Panc1 (cell line): ENCODE measurements around the gene KCNJ14.

Experiments used
- CTCF ChIP-seq: fragments of 450-650 bp; IDR thresholded peaks from 2 replicates; pipeline ENCODE4 v1.5.1; 2017; ENCODE audit warnings: mild to moderate bottlenecking
- POLR2AphosphoS5 ChIP-seq: IDR thresholded peaks from 2 replicates; pipeline ENCODE4 v1.6.1; 2012; ENCODE audit warnings: mild to moderate bottlenecking, low read depth, low read length, moderate library complexity
- SIN3A ChIP-seq: IDR thresholded peaks from 2 replicates; pipeline ENCODE4 v1.6.1; 2012; ENCODE audit warnings: low read depth, mild to moderate bottlenecking, low read length, moderate library complexity, borderline replicate concordance; ENCODE audit not compliant: insufficient read depth
- TCF7L2 ChIP-seq: IDR thresholded peaks from 2 replicates; pipeline ENCODE4 v1.6.1; 2011; ENCODE audit warnings: mild to moderate bottlenecking, low read depth, low read length, inconsistent platforms
- TF ChIP-seq, protein P1 (sequence below), 2 experiments: IDR thresholded peaks; 2 replicates each; pipeline ENCODE4 v1.6.1; 2011 to 2012; ENCODE audit warnings: low read depth in 2 of 2, control low read depth in 1 of 2, low read length in 1 of 2, mild to moderate bottlenecking in 1 of 2, moderate library complexity in 1 of 2; ENCODE audit not compliant: insufficient read depth in 1 of 2

DNA sequence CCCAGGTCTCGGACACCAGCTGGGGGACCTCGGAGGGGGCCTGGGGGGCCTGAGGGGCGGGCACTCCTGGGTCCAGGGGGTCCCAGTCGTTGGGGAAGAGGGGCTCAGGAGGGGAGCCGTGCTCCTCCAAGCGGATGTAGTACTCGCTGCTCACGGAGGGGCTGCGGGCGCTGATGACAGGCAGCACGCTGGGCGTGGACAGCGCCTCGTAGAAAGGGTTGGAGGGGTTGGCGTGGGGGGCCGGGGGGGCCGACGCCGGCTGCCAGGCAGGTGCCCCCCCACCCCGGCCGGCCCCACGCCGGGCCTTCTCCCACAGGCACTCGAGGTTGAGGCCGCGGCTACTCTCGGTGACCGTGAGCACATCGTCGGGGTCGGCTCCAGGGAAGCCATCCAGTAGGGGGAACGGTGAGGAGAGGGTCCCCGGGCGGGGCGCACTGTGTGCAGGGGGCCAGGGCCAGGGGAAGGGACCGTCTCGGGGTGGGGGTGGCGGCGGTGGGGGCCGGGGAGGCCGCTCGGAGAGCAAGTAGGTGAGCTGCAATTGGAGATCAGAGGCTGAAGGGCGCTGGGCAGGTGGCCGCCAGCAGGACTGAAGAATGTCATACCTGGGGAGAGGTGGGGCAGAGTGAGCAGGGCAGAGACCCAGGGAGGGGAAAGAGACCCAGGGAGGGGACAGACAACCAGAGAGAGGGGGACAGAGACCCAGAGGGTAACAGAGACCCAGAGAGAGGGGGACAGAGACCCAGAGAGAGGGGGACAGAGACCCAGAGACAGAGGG, 44.1 kb downstream of the KCNJ14 start:
- TF ChIP-seq CTCF (no peak), SIN3A (no peak), POLR2AphosphoS5 (no peak), TCF7L2 (no peak)
- TF ChIP-seq, protein P1, sequence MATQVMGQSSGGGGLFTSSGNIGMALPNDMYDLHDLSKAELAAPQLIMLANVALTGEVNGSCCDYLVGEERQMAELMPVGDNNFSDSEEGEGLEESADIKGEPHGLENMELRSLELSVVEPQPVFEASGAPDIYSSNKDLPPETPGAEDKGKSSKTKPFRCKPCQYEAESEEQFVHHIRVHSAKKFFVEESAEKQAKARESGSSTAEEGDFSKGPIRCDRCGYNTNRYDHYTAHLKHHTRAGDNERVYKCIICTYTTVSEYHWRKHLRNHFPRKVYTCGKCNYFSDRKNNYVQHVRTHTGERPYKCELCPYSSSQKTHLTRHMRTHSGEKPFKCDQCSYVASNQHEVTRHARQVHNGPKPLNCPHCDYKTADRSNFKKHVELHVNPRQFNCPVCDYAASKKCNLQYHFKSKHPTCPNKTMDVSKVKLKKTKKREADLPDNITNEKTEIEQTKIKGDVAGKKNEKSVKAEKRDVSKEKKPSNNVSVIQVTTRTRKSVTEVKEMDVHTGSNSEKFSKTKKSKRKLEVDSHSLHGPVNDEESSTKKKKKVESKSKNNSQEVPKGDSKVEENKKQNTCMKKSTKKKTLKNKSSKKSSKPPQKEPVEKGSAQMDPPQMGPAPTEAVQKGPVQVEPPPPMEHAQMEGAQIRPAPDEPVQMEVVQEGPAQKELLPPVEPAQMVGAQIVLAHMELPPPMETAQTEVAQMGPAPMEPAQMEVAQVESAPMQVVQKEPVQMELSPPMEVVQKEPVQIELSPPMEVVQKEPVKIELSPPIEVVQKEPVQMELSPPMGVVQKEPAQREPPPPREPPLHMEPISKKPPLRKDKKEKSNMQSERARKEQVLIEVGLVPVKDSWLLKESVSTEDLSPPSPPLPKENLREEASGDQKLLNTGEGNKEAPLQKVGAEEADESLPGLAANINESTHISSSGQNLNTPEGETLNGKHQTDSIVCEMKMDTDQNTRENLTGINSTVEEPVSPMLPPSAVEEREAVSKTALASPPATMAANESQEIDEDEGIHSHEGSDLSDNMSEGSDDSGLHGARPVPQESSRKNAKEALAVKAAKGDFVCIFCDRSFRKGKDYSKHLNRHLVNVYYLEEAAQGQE (IDR thresholded peaks at IDR 0.05; ENCODE audit: insufficient read depth in 1 of 2, low read depth in 2 of 2, low read length in 1 of 2): no peak
